ENCODE data around the gene OR8B2. TPM values are rescaled to one million over a fixed set of nuclear protein-coding genes. Genes with fewer than 3 reads are reported as not detected.

OR8B2 gene
- total RNA-seq, 1 donor from 2014 or later = not detected

- intact Hi-C loops (cut with DNase I) = no loop called here
- Histone ChIP-seq H3K36me3 (no peaks in the 10 kb centered on the region), H3K27me3 (no peaks in the 10 kb centered on the region), H3K9me3 (no peaks in the 10 kb centered on the region), H3K4me3 (no peak overlapping the region), H3K4me1 (no peaks in the 10 kb centered on the region), H3K27ac (no peak overlapping the region)
- TF ChIP-seq CTCF (IDR thresholded peaks at IDR 0.05) = no peak
- DNase-seq (ENCODE audit: low spot score in 2 of 2) = no peak
These were observed 3.7 kb downstream of the OR8B2 start for GRCh38 chr11:124380585-124380984.

GRCh38 chr11:124376280-124376679 is 8.0 kb downstream of the OR8B2 start:
- H3K36me3 ChIP-seq = no peaks in the 10 kb centered on the region
- H3K27me3 ChIP-seq = no peaks in the 10 kb centered on the region
- no peak for TF ChIP-seq CTCF (IDR thresholded peaks at IDR 0.05)
- intact Hi-C loops (cut with DNase I) = no loop called here
- no peak overlapping the region for H3K27ac ChIP-seq
- no peaks in the 10 kb centered on the region for H3K9me3 ChIP-seq
- H3K4me3 ChIP-seq = no peak overlapping the region
- no peak for DNase-seq (ENCODE audit: low spot score in 2 of 2)
- H3K4me1 ChIP-seq = no peaks in the 10 kb centered on the region

GRCh38 chr11:124359566-124359965 is 24.7 kb downstream of the OR8B2 start:
- Histone ChIP-seq H3K27ac (no peak overlapping the region), H3K36me3 (no peaks in the 10 kb centered on the region), H3K4me1 (no peaks in the 10 kb centered on the region), H3K27me3 (no peaks in the 10 kb centered on the region), H3K4me3 (no peak overlapping the region), H3K9me3 (no peaks in the 10 kb centered on the region)
- intact Hi-C loops (cut with DNase I) = no loop called here
- no peak for TF ChIP-seq CTCF (IDR thresholded peaks at IDR 0.05)
- DNase-seq (ENCODE audit: low spot score in 2 of 2) = no peak

- no peak overlapping the region for H3K27ac ChIP-seq
- intact Hi-C loops (cut with DNase I) = no loop called here
- no peak overlapping the region for H3K4me3 ChIP-seq
- no peak for TF ChIP-seq CTCF (IDR thresholded peaks at IDR 0.05)
- DNase-seq (ENCODE audit: low spot score in 2 of 2) = no peak
- no peaks in the 10 kb centered on the region for H3K4me1 ChIP-seq
- no peaks in the 10 kb centered on the region for H3K27me3 ChIP-seq
- H3K9me3 ChIP-seq = peaks cover 0 to 5% of the 10 kb centered on the region in 2 donors
- H3K36me3 ChIP-seq = no peaks in the 10 kb centered on the region
These were observed 37.9 kb downstream of the OR8B2 start for GRCh38 chr11:124346311-124346955.

GRCh38 chr11:124344346-124344745 is 40.0 kb downstream of the OR8B2 start:
- intact Hi-C loops (cut with DNase I) = no loop called here
- no peak overlapping the region for H3K4me3 ChIP-seq
- no peaks in the 10 kb centered on the region for H3K27me3 ChIP-seq
- no peaks in the 10 kb centered on the region for H3K36me3 ChIP-seq
- peaks cover 0 to 3% of the 10 kb centered on the region in 2 donors for H3K9me3 ChIP-seq
- no peak for DNase-seq (ENCODE audit: low spot score in 2 of 2)
- no peak overlapping the region for H3K27ac ChIP-seq
- no peaks in the 10 kb centered on the region for H3K4me1 ChIP-seq
- no peak for TF ChIP-seq CTCF (IDR thresholded peaks at IDR 0.05)

GRCh38 chr11:124340142-124340447 is 44.2 kb downstream of the OR8B2 start:
- Histone ChIP-seq H3K27me3 (no peaks in the 10 kb centered on the region), H3K9me3 (no peaks in the 10 kb centered on the region), H3K27ac (no peak overlapping the region), H3K4me1 (no peaks in the 10 kb centered on the region), H3K36me3 (no peaks in the 10 kb centered on the region), H3K4me3 (no peak overlapping the region)
- no peak for TF ChIP-seq CTCF (IDR thresholded peaks at IDR 0.05)
- no peak for DNase-seq (ENCODE audit: low spot score in 2 of 2)
- intact Hi-C loops (cut with DNase I) = no loop called here
